MCF 10A (cell line): ENCODE data around the gene WDFY4. TPM values are rescaled to one million over a fixed set of nuclear protein-coding genes. Genes with fewer than 3 reads are reported as not detected.

Source experiments
- BruUV-seq: library from RNA; stranded (reverse); fragments of 400-500 nt; replicated peaks from 2 replicates; lab custom pipeline; 2021; lab: Mats Ljungman, UMichigan
- CTCF ChIA-PET: fragments of 300-600 bp; sonication (Branson Sonifier 250); formaldehyde crosslinking; extraction: SDS; loops from one replicate; lab custom pipeline; 2021; ENCODE audit warnings: antibody characterized with exemption, inconsistent platforms; lab: Yijun Ruan, JAX
- POLR2A ChIA-PET: fragments of 300-600, 350-650 bp; sonication (Branson Sonifier 250); formaldehyde crosslinking; extraction: SDS; loops from one replicate; lab custom pipeline; 2020; ENCODE audit warnings: antibody characterized with exemption, inconsistent platforms; lab: Yijun Ruan, JAX
- DNase-seq: peaks from one replicate; pipeline ENCODE4 v3.0.0-alpha.2; 2018; ENCODE audit not compliant: unreplicated experiment
- H3K27ac Mint-ChIP-seq: one replicate; pipeline ENCODE4 v1.8.0; 2022; ENCODE audit warnings: mild to moderate bottlenecking, low read depth, mixed read lengths; ENCODE audit not compliant: unreplicated experiment
- H3K27me3 Mint-ChIP-seq: one replicate; pipeline ENCODE4 v1.8.0; 2022; ENCODE audit warnings: mixed read lengths; ENCODE audit not compliant: insufficient read depth, unreplicated experiment
- H3K36me3 Mint-ChIP-seq: one replicate; pipeline ENCODE4 v1.8.0; 2022; ENCODE audit warnings: mild to moderate bottlenecking, moderate library complexity, mixed read lengths; ENCODE audit not compliant: insufficient read depth, unreplicated experiment
- H3K4me1 Mint-ChIP-seq: one replicate; pipeline ENCODE4 v1.8.0; 2022; ENCODE audit warnings: mixed read lengths; ENCODE audit not compliant: insufficient read depth, unreplicated experiment
- H3K4me3 Mint-ChIP-seq: one replicate; pipeline ENCODE4 v1.8.0; 2022; ENCODE audit warnings: mild to moderate bottlenecking, moderate library complexity, mixed read lengths; ENCODE audit not compliant: unreplicated experiment
- H3K9me3 Mint-ChIP-seq: one replicate; pipeline ENCODE4 v1.8.0; 2022; ENCODE audit warnings: mixed read lengths; ENCODE audit not compliant: unreplicated experiment
- intact Hi-C: fragments of 100-400 bp; cut with micrococcal nuclease; formaldehyde crosslinking; loops from 2 replicates; pipeline ENCODE4 v1.14.1; 2022
- total RNA-seq: library from RNA; stranded (reverse); gene quantifications from 2 replicates; pipeline ENCODE4 v1.2.3, GENCODE V29; 2022
- TF ChIP-seq, protein P1 (sequence below): fragments of 200-600 bp; IDR thresholded peaks from one replicate; pipeline ENCODE4 v1.8.0; 2022; ENCODE audit warnings: antibody characterized with exemption, mild to moderate bottlenecking; ENCODE audit not compliant: unreplicated experiment

Gene WDFY4
- total RNA-seq, 1 experiment from 2014 or later: not detected

DNA sequence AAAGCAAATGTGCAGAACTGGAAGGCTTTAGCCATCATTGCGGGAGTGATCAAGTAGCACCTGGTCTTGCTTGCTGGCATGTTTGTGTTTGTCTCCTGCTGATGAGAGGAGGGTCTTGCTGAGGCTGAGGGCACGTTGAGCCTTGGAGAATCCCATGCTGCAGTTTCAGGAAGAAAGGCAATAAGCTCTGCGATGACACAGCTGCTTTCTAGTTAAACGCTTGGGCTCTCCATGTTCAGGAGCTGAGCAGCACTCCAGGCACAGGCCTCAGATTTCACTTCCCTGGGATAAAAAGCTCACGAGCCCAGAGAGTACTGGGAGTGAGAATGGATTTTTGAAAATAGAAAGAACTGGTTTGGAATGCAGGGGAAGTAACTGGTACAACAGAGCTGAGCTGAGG is 154.2 kb downstream of the WDFY4 start:
- no peak overlapping the region for H3K27ac Mint-ChIP-seq
- TF ChIP-seq, protein P1, sequence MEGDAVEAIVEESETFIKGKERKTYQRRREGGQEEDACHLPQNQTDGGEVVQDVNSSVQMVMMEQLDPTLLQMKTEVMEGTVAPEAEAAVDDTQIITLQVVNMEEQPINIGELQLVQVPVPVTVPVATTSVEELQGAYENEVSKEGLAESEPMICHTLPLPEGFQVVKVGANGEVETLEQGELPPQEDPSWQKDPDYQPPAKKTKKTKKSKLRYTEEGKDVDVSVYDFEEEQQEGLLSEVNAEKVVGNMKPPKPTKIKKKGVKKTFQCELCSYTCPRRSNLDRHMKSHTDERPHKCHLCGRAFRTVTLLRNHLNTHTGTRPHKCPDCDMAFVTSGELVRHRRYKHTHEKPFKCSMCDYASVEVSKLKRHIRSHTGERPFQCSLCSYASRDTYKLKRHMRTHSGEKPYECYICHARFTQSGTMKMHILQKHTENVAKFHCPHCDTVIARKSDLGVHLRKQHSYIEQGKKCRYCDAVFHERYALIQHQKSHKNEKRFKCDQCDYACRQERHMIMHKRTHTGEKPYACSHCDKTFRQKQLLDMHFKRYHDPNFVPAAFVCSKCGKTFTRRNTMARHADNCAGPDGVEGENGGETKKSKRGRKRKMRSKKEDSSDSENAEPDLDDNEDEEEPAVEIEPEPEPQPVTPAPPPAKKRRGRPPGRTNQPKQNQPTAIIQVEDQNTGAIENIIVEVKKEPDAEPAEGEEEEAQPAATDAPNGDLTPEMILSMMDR: no peak
- H3K27me3 Mint-ChIP-seq: peaks cover 73% of the 10 kb centered on the region
- no peaks in the 10 kb centered on the region for H3K9me3 Mint-ChIP-seq
- H3K4me1 Mint-ChIP-seq: no peaks in the 10 kb centered on the region
- H3K36me3 Mint-ChIP-seq: no peaks in the 10 kb centered on the region
- no TSS peak for BruUV-seq
- ChIA-PET CTCF (no interaction called here), POLR2A (no interaction called here)
- intact Hi-C loops: no loop called here
- no peak overlapping the region for H3K4me3 Mint-ChIP-seq
- no peak for DNase-seq

DNA sequence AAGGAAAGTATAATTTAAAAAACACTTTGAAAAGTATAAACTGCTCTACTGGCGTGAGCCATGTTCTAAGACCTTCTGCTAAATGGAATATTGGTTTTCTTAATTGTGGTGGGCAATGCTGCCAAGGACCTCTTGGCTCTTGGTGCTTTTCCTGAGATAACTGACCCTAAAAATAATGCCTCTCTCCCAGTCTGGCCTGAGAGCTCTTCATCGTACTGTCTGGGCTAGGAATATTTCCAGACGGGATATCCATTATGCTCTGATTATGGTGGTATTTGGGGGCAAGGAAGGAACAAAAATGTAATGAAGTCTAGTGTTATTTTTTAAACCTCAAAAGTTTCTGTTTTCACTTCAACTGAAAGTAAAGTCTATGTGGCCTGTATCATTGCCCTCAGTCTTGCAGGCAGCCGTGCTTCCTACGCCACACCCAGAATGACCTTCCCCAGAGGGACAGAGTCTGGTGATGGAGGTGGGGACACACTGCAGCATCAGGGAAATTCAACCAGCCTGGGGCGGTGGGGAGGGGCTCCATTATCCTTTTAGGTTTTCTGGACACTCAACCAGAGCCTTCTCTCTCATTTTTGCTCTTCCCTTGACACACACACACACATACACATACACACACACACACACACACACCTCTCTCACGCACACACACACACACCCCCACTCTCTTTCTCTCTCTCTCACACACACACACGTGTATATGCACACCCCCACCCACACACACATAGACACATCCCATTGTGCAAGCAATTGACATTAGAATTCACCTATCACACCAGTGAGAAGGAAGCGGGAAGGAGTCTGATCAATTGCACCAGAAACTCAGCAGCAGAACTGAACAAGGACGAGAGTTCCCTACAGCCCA is 155.4 kb downstream of the WDFY4 start:
- H3K27me3 Mint-ChIP-seq: peaks cover 75% of the 10 kb centered on the region
- BruUV-seq: no TSS peak
- POLR2A ChIA-PET: no interaction called here
- CTCF ChIA-PET: no interaction called here
- no peaks in the 10 kb centered on the region for H3K4me1 Mint-ChIP-seq
- intact Hi-C loops: no loop called here
- no peak overlapping the region for H3K27ac Mint-ChIP-seq
- no peak overlapping the region for H3K4me3 Mint-ChIP-seq
- H3K36me3 Mint-ChIP-seq: no peaks in the 10 kb centered on the region
- no peaks in the 10 kb centered on the region for H3K9me3 Mint-ChIP-seq
- DNase-seq: no peak
- TF ChIP-seq, protein P1: no peak

DNA sequence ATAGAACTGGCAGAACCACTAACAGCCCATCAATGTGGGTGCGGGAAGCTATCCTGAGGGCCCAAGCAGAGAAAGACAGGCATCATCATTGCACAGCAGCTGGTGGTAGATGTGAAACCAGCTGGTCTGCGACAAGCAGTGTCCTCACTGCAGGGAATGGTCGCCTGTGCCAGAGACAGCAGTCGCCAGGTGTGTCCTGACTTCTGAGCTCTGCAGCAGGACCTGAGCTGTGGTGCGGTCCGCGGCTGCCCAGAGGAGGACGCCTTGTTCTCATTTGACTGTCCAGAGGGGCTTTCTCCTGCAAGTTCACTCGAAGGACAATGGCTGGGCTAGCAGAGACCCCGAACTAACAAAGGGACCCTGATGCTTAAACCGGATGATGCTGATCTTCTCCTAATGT is 157.6 kb downstream of the WDFY4 start:
- ChIA-PET CTCF (no interaction called here), POLR2A (no interaction called here)
- no peak overlapping the region for H3K27ac Mint-ChIP-seq
- no peak for DNase-seq
- no peak overlapping the region for H3K4me3 Mint-ChIP-seq
- intact Hi-C loops: no loop called here
- H3K9me3 Mint-ChIP-seq: no peaks in the 10 kb centered on the region
- TF ChIP-seq, protein P1: no peak
- no TSS peak for BruUV-seq
- H3K27me3 Mint-ChIP-seq: peaks cover 64% of the 10 kb centered on the region
- H3K36me3 Mint-ChIP-seq: no peaks in the 10 kb centered on the region
- H3K4me1 Mint-ChIP-seq: no peaks in the 10 kb centered on the region

DNA sequence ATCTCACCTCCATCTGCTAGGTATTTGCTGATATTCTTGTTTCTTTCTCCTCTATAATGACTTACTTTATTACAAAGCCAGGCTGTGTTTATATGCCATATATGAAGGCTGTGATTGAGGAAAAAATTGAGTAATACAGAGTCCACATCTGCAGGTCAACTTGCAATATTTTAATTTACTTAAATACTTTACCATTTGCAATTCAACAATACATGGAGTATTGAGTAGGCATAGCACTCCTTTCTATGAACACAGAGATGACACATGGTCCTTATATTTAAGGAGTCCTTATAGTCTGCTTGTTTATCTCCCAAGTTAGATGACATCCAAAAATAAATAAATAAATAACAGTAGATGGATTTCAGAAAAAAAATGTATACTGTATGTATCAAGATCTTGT is 158.5 kb downstream of the WDFY4 start:
- H3K4me1 Mint-ChIP-seq: no peaks in the 10 kb centered on the region
- H3K27ac Mint-ChIP-seq: no peak overlapping the region
- intact Hi-C loops: no loop called here
- no TSS peak for BruUV-seq
- DNase-seq: no peak
- H3K27me3 Mint-ChIP-seq: peaks cover 54% of the 10 kb centered on the region
- no peaks in the 10 kb centered on the region for H3K9me3 Mint-ChIP-seq
- CTCF ChIA-PET: no interaction called here
- no peaks in the 10 kb centered on the region for H3K36me3 Mint-ChIP-seq
- no peak overlapping the region for H3K4me3 Mint-ChIP-seq
- POLR2A ChIA-PET: no interaction called here
- TF ChIP-seq, protein P1: no peak
